ENCODE measurements around the gene FOXO3. TPM values are rescaled to one million over a fixed set of nuclear protein-coding genes. Genes with fewer than 3 reads are reported as not detected.
A peak's percentile ranks its signal among the peaks of the same experiment; 100 is the strongest.

Gene FOXO3
- total RNA-seq, 3 donors from 2014 or later (not counting 1 experiment from before 2014, with no cell fraction given) = 43.1 to 70.4 (median 51.3) TPM

GRCh38 chr6:108574457-108575141 lies 13.9 kb downstream of the FOXO3 start:
- H3K4me3 ChIP-seq (ENCODE audit: low read length) = no peak overlapping the region
- Mint-ChIP-seq H3K36me3 (peaks cover 10% of the 10 kb centered on the region), H3K9me3 (no peaks in the 10 kb centered on the region), H3K4me1 (peaks cover 67 to 70% of the 10 kb centered on the region in 2 donors), H3K27me3 (ENCODE audit: low read depth in 2 of 2) (no peaks in the 10 kb centered on the region), H3K27ac (no peak overlapping the region), H3K4me3 (no peak overlapping the region)
- no peaks in the 10 kb centered on the region for H3K4me1 ChIP-seq (ENCODE audit: control insufficient read depth, insufficient read depth, low read length)
- no peaks in the 10 kb centered on the region for H3K9me3 ChIP-seq (ENCODE audit: control insufficient read depth, insufficient read depth, low read length)
- 87% methylated on average over 4 of the region's 4 CpGs for whole genome bisulfite sequencing (ENCODE audit: insufficient coverage)
- ATAC-seq (no peak), DNase-seq (no peak)
- peaks cover 22% of the 10 kb centered on the region for H3K36me3 ChIP-seq (ENCODE audit: control insufficient read depth, insufficient read depth, low read length)
- intact Hi-C loops (cut with micrococcal nuclease) = no loop called here
- H3K27me3 ChIP-seq (ENCODE audit: control insufficient read depth, insufficient read depth, low read length) = no peaks in the 10 kb centered on the region
- TF ChIP-seq CTCF (IDR thresholded peaks at IDR 0.05) = no peak
- H3K27ac ChIP-seq (ENCODE audit: low read length) = no peak overlapping the region

GRCh38 chr6:108575905-108576494 lies 15.3 kb downstream of the FOXO3 start:
- Mint-ChIP-seq H3K4me3 (no peak overlapping the region), H3K27ac (peak overlapping the region; percentile 57 to 62)
- WGBS (ENCODE audit: insufficient coverage) = 95% methylated on average over 2 of the region's 2 CpGs

GRCh38 chr6:108576709-108577108 lies 16.0 kb downstream of the FOXO3 start:
- no peak overlapping the region for H3K27ac ChIP-seq (ENCODE audit: low read length)
- peaks cover 66 to 75% of the 10 kb centered on the region in 2 donors for H3K4me1 Mint-ChIP-seq
- TF ChIP-seq CTCF (IDR thresholded peaks at IDR 0.05) = no peak
- H3K4me3 ChIP-seq (ENCODE audit: low read length) = no peak overlapping the region
- DNase-seq (no peak), ATAC-seq (peak; percentile 61 to 75 (median 62))
- H3K36me3 ChIP-seq (ENCODE audit: control insufficient read depth, insufficient read depth, low read length) = peaks cover 8% of the 10 kb centered on the region
- H3K4me3 Mint-ChIP-seq = peak overlapping the region; percentile 10
- H3K9me3 Mint-ChIP-seq = no peaks in the 10 kb centered on the region
- peak overlapping the region; percentile 62 to 81 for H3K27ac Mint-ChIP-seq
- H3K27me3 ChIP-seq (ENCODE audit: control insufficient read depth, insufficient read depth, low read length) = no peaks in the 10 kb centered on the region
- H3K27me3 Mint-ChIP-seq (ENCODE audit: low read depth in 2 of 2) = no peaks in the 10 kb centered on the region
- WGBS (ENCODE audit: insufficient coverage) = no CpG with 5 or more reads among the region's 1 CpG
- peaks cover 5% of the 10 kb centered on the region for H3K4me1 ChIP-seq (ENCODE audit: control insufficient read depth, insufficient read depth, low read length)
- peaks cover 1% of the 10 kb centered on the region for H3K36me3 Mint-ChIP-seq
- intact Hi-C loops (cut with micrococcal nuclease) = no loop called here
- H3K9me3 ChIP-seq (ENCODE audit: control insufficient read depth, insufficient read depth, low read length) = no peaks in the 10 kb centered on the region

More at GRCh38 chr6:108575905-108576494, 15.3 kb downstream of the FOXO3 start:
- peaks cover 66 to 75% of the 10 kb centered on the region in 2 donors for H3K4me1 Mint-ChIP-seq
- Histone ChIP-seq H3K27me3 (ENCODE audit: control insufficient read depth, insufficient read depth, low read length) (no peaks in the 10 kb centered on the region), H3K27ac (ENCODE audit: low read length) (no peak overlapping the region), H3K4me3 (ENCODE audit: low read length) (no peak overlapping the region), H3K9me3 (ENCODE audit: control insufficient read depth, insufficient read depth, low read length) (no peaks in the 10 kb centered on the region), H3K36me3 (ENCODE audit: control insufficient read depth, insufficient read depth, low read length) (peaks cover 13% of the 10 kb centered on the region), H3K4me1 (ENCODE audit: control insufficient read depth, insufficient read depth, low read length) (peaks cover 2% of the 10 kb centered on the region)
- ATAC-seq (no peak), DNase-seq (no peak)
- no peak for TF ChIP-seq CTCF (IDR thresholded peaks at IDR 0.05)
- peaks cover 8% of the 10 kb centered on the region for H3K36me3 Mint-ChIP-seq
- H3K27me3 Mint-ChIP-seq (ENCODE audit: low read depth in 2 of 2) = no peaks in the 10 kb centered on the region
- no peaks in the 10 kb centered on the region for H3K9me3 Mint-ChIP-seq
- intact Hi-C loops (cut with micrococcal nuclease) = no loop called here
